ENCODE results near the gene CEP44. TPM values are rescaled to one million over a fixed set of nuclear protein-coding genes. Genes with fewer than 3 reads are reported as not detected.
A peak's percentile ranks its signal among the peaks of the same experiment; 100 is the strongest.
"Not testable (repeated sequence)": the region's sequence is repeated elsewhere in the genome, so short reads cannot be mapped to it uniquely, and the experiment has no call there.

CEP44 gene
- total RNA-seq, 1 donor from 2014 or later = 10.7 TPM

- no peak for DNase-seq (ENCODE audit: low read depth in 2 of 2)
These were observed 5.2 kb upstream of the CEP44 start for GRCh38 chr4:174278467-174278866.

GRCh38 chr4:174279433-174280155 is 4.1 kb upstream of the CEP44 start:
- no peak for DNase-seq (ENCODE audit: low read depth in 2 of 2)

GRCh38 chr4:174281182-174281737 is 2.5 kb upstream of the CEP44 start:
- DNase-seq (ENCODE audit: low read depth in 2 of 2) = no peak

- DNase-seq (ENCODE audit: low read depth in 2 of 2) = no peak
These were observed 1.8 kb upstream of the CEP44 start for GRCh38 chr4:174281901-174282300.

- peak; percentile 90 to 96 for DNase-seq (ENCODE audit: low read depth in 2 of 2)
These were observed 740 bp upstream of the CEP44 start for GRCh38 chr4:174282836-174283506.

- no peak for DNase-seq (ENCODE audit: low read depth in 2 of 2)
These were observed 776 bp downstream of the CEP44 start for GRCh38 chr4:174284487-174284886.

- DNase-seq (ENCODE audit: low read depth in 2 of 2) = no peak
These were observed 3.2 kb downstream of the CEP44 start for GRCh38 chr4:174286870-174287269.

- no peak for DNase-seq (ENCODE audit: low read depth in 2 of 2)
These were observed 8.8 kb downstream of the CEP44 start for GRCh38 chr4:174292473-174292872.

GRCh38 chr4:174294641-174295040 is 10.9 kb downstream of the CEP44 start:
- not testable (repeated sequence) for DNase-seq (ENCODE audit: low read depth in 2 of 2)

GRCh38 chr4:174295142-174295541 is 11.4 kb downstream of the CEP44 start:
- DNase-seq (ENCODE audit: low read depth in 2 of 2) = not testable (repeated sequence)

GRCh38 chr4:174303687-174304086 is 20.0 kb downstream of the CEP44 start:
- DNase-seq (ENCODE audit: low read depth in 2 of 2) = no peak

- DNase-seq (ENCODE audit: low read depth in 2 of 2) = no peak
These were observed 21.0 kb downstream of the CEP44 start for GRCh38 chr4:174304664-174305063.

- DNase-seq (ENCODE audit: low read depth in 2 of 2) = no peak
These were observed 22.2 kb downstream of the CEP44 start for GRCh38 chr4:174305961-174306360.

GRCh38 chr4:174307694-174308093 is 24.0 kb downstream of the CEP44 start:
- DNase-seq (ENCODE audit: low read depth in 2 of 2) = no peak

GRCh38 chr4:174312993-174313392 is 29.3 kb downstream of the CEP44 start:
- DNase-seq (ENCODE audit: low read depth in 2 of 2) = no peak

- DNase-seq (ENCODE audit: low read depth in 2 of 2) = no peak
These were observed 30.6 kb downstream of the CEP44 start for GRCh38 chr4:174314274-174314673.

GRCh38 chr4:174314770-174315169 is 31.1 kb downstream of the CEP44 start:
- no peak for DNase-seq (ENCODE audit: low read depth in 2 of 2)

GRCh38 chr4:174316546-174316945 is 32.8 kb downstream of the CEP44 start:
- DNase-seq (ENCODE audit: low read depth in 2 of 2) = peak in 1 of 2 donors; percentile 21

- DNase-seq (ENCODE audit: low read depth in 2 of 2) = no peak
These were observed 33.2 kb downstream of the CEP44 start for GRCh38 chr4:174316954-174317353.

- peak in 1 of 2 donors; percentile 76 for DNase-seq (ENCODE audit: low read depth in 2 of 2)
These were observed 33.8 kb downstream of the CEP44 start for GRCh38 chr4:174317531-174317930.

GRCh38 chr4:174318829-174319764 is 35.4 kb downstream of the CEP44 start:
- DNase-seq (ENCODE audit: low read depth in 2 of 2) = peak; percentile 36 to 47

All from dermis microvascular lymphatic vessel endothelial cell (primary cell).